ENCODE results near the gene PSMB10. TPM values are rescaled to one million over a fixed set of nuclear protein-coding genes. Genes with fewer than 3 reads are reported as not detected.

PSMB10 gene
- 37.3 to 47.5 TPM (median 39.7 TPM) in 5 replicates for total RNA-seq (2022; extraction: Qiagen RNA extraction)

GRCh38 chr16:67936124-67936879, at the start of gene PSMB10:
PSMB10 (minus strand) TSS chr16:67936850; CDS start chr16:67936749, 101 bp downstream.

GRCh38 chr16:67979955-67980678, 43.5 kb upstream of the PSMB10 start, which contains the start of gene DPEP3:
DPEP3 (minus strand) TSS chr16:67980499; CDS start chr16:67980380, 119 bp downstream.

GRCh38 chr16:67968400-67969253, 32.0 kb upstream of the PSMB10 start, which contains the start of gene SLC12A4:
SLC12A4 (minus strand) TSS chr16:67968637; CDS start chr16:67968553, 84 bp downstream.

GRCh38 chr16:67943619-67944504, 7.2 kb upstream of the PSMB10 start, which contains the start of gene LCAT:
LCAT (minus strand) TSS chr16:67944120; CDS start chr16:67944101, 19 bp downstream.

GRCh38 chr16:67931712-67932461, 4.8 kb downstream of the PSMB10 start, which contains the start of gene CTRL:
CTRL (minus strand) TSS chr16:67931862; CDS start chr16:67931852, 10 bp downstream.

GRCh38 chr16:67892899-67893742, 43.5 kb downstream of the PSMB10 start, which contains the start of gene PSKH1:
PSKH1 (plus strand) TSS chr16:67893254; CDS start chr16:67908750, 15,496 bp downstream.

GRCh38 chr16:67884684-67885083, 52.0 kb downstream of the PSMB10 start, which contains the start of gene NRN1L:
NRN1L (plus strand) TSS chr16:67884885; CDS start chr16:67884904, 19 bp downstream.

Other genes with a start within 250 kb of the PSMB10 start
- 14.3 to 17.7 TPM (median 16.4 TPM) in 5 replicates for gene GFOD2, start 217.5 kb downstream of the PSMB10 start, total RNA-seq (2022; extraction: Qiagen RNA extraction)
- 6.6 to 10.3 TPM (median 9.8 TPM) in 5 replicates for gene RANBP10, start 130.3 kb downstream of the PSMB10 start, total RNA-seq (2022; extraction: Qiagen RNA extraction)
- gene TSNAXIP1, start 130.0 kb downstream of the PSMB10 start, total RNA-seq (2022; extraction: Qiagen RNA extraction), result 0.25 to 0.67 TPM (median 0.52 TPM) in 5 replicates
- 26.2 to 39.1 TPM (median 37.6 TPM) in 5 replicates for gene THAP11, start 94.5 kb downstream of the PSMB10 start, total RNA-seq (2022; extraction: Qiagen RNA extraction)
- 240 to 275 TPM (median 248 TPM) in 5 replicates for gene NUTF2, start 89.9 kb downstream of the PSMB10 start, total RNA-seq (2022; extraction: Qiagen RNA extraction)
- gene CENPT, start 89.2 kb downstream of the PSMB10 start, total RNA-seq (2022; extraction: Qiagen RNA extraction), result 19.9 to 28.0 TPM (median 26.0 TPM) in 5 replicates
- 42.2 to 69.2 TPM (median 59.8 TPM) in 5 replicates for gene EDC4, start 63.8 kb downstream of the PSMB10 start, total RNA-seq (2022; extraction: Qiagen RNA extraction)
- 0.29 to 0.32 TPM in 2 of 5 replicates, not detected in the others for gene NRN1L, start 52.0 kb downstream of the PSMB10 start, total RNA-seq (2022; extraction: Qiagen RNA extraction)
- gene PSKH1, start 43.6 kb downstream of the PSMB10 start, total RNA-seq (2022; extraction: Qiagen RNA extraction), result 10.6 to 16.1 TPM (median 14.7 TPM) in 5 replicates
- 0.63 to 2.0 TPM (median 1.5 TPM) in 5 replicates for gene CTRL, start 5.0 kb downstream of the PSMB10 start, total RNA-seq (2022; extraction: Qiagen RNA extraction)
- 5.3 to 11.1 TPM (median 11.0 TPM) in 5 replicates for gene LCAT, start 7.3 kb upstream of the PSMB10 start, total RNA-seq (2022; extraction: Qiagen RNA extraction)
- 14.8 to 35.2 TPM (median 27.8 TPM) in 5 replicates for gene SLC12A4, start 31.8 kb upstream of the PSMB10 start, total RNA-seq (2022; extraction: Qiagen RNA extraction)
- gene DPEP3, start 43.6 kb upstream of the PSMB10 start, total RNA-seq (2022; extraction: Qiagen RNA extraction), result not detected in 5 replicates
- not detected in 5 replicates for gene DPEP2, start 62.6 kb upstream of the PSMB10 start, total RNA-seq (2022; extraction: Qiagen RNA extraction)
- not detected in 5 replicates for gene DPEP2NB, start 79.1 kb upstream of the PSMB10 start, total RNA-seq (2022; extraction: Qiagen RNA extraction)
- 17.1 to 18.0 TPM (median 17.3 TPM) in 5 replicates for gene DDX28, start 86.4 kb upstream of the PSMB10 start, total RNA-seq (2022; extraction: Qiagen RNA extraction)
- 16.3 to 17.5 TPM (median 17.3 TPM) in 5 replicates for gene DUS2, start 86.4 kb upstream of the PSMB10 start, total RNA-seq (2022; extraction: Qiagen RNA extraction)
- gene NFATC3, start 148.5 kb upstream of the PSMB10 start, total RNA-seq (2022; extraction: Qiagen RNA extraction), result 12.0 to 17.9 TPM (median 16.5 TPM) in 5 replicates